HFFc6 (cell line): ENCODE measurements around the gene RPS17. TPM values are rescaled to one million over a fixed set of nuclear protein-coding genes. Genes with fewer than 3 reads are reported as not detected.
"Not testable (repeated sequence)": the region's sequence is repeated elsewhere in the genome, so short reads cannot be mapped to it uniquely, and the experiment has no call there.

Source experiments
- DNase-seq: peaks from one replicate; pipeline ENCODE4 v3.0.0-alpha.2; 2018
- H3K27ac Mint-ChIP-seq: 2 replicates; pipeline ENCODE4 v1.8.0; 2020; ENCODE audit warnings: mild to moderate bottlenecking, mixed read lengths
- H3K27me3 Mint-ChIP-seq: 2 replicates; pipeline ENCODE4 v1.8.0; 2021; ENCODE audit warnings: mild to moderate bottlenecking, moderate library complexity, mixed read lengths; ENCODE audit not compliant: insufficient read depth
- H3K36me3 Mint-ChIP-seq: 2 replicates; pipeline ENCODE4 v1.8.0; 2021; ENCODE audit warnings: low read depth, mixed read lengths
- H3K4me1 Mint-ChIP-seq: 2 replicates; pipeline ENCODE4 v1.8.0; 2020; ENCODE audit warnings: low read depth, mixed read lengths
- H3K4me3 Mint-ChIP-seq: 2 replicates; pipeline ENCODE4 v1.8.0; 2020; ENCODE audit warnings: mild to moderate bottlenecking, moderate library complexity, mixed read lengths
- H3K9me3 Mint-ChIP-seq: 2 replicates; pipeline ENCODE4 v1.8.0; 2020; ENCODE audit warnings: mild to moderate bottlenecking, mixed read lengths
- CTCF ChIP-seq: fragments of 200-600 bp; sonication (generic); IDR thresholded peaks from 2 replicates; pipeline ENCODE4 v1.5.0; 2021; ENCODE audit warnings: antibody characterized with exemption, mild to moderate bottlenecking
- total RNA-seq, 6 experiments: library from RNA; stranded (reverse); fragmentation: NEBNext Ultra II Directional; extraction: Animal tissue kit (Norgen Biotek cat#: 25700); gene quantifications; 2 replicates in 1 of 6; 3 replicates in 5 of 6; pipeline ENCODE4 v1.2.3, GENCODE V29; 2021

RPS17 gene
- total RNA-seq, 6 experiments from 2014 or later, result 1,467 to 1,843 (median 1,822) TPM

DNA sequence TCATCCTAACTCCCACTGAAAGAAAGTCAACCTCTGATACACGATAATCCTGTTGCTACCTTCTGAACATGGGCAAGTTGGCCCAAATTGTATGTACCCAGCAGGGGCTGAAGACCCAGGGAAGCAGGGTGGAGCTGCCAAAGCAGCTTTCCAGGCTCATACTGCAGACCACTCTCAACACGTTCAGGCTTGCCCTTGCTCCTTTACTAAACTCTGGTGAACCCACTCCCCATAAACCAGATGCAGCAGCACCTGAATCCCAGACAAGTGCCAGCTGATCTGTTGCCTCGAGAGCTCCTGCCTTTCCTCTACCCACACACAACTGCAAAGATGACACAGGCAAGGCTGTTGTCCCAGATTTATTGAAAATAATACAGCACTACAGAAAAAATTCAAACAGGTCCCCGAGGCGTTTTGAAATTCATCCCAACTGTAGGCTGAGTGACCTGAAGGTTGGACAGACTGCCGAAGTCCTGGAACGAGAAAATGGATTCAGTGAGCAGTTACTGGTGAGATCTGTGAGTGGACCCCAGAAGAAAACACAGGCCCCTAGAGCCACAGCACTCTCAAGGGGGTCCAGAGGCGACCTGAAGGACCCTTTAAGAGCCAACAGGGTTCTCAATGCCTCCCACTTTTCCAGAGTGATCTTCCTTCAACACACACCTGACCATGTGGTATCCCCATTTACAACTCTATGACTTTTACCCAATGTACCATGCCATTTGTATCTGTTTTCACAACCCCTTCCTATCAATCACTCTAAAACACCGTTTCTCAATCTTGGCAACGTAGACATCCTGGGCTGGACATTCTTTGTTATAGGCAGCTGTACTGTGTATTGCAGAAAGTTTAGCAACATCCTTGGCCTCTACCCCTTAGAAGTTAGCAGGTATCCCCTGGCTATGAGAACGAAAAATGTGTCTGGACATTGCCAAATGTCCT lies 3.6 kb downstream of the RPS17 start:
- Mint-ChIP-seq H3K4me1 (peaks cover 38% of the 10 kb centered on the region), H3K9me3 (no peaks in the 10 kb centered on the region), H3K4me3 (peak overlapping the region; percentile 45), H3K36me3 (peaks cover 68% of the 10 kb centered on the region), H3K27me3 (peaks cover 12% of the 10 kb centered on the region), H3K27ac (peak overlapping the region; percentile 65)
- DNase-seq, result no peak
- TF ChIP-seq CTCF, result no peak

DNA sequence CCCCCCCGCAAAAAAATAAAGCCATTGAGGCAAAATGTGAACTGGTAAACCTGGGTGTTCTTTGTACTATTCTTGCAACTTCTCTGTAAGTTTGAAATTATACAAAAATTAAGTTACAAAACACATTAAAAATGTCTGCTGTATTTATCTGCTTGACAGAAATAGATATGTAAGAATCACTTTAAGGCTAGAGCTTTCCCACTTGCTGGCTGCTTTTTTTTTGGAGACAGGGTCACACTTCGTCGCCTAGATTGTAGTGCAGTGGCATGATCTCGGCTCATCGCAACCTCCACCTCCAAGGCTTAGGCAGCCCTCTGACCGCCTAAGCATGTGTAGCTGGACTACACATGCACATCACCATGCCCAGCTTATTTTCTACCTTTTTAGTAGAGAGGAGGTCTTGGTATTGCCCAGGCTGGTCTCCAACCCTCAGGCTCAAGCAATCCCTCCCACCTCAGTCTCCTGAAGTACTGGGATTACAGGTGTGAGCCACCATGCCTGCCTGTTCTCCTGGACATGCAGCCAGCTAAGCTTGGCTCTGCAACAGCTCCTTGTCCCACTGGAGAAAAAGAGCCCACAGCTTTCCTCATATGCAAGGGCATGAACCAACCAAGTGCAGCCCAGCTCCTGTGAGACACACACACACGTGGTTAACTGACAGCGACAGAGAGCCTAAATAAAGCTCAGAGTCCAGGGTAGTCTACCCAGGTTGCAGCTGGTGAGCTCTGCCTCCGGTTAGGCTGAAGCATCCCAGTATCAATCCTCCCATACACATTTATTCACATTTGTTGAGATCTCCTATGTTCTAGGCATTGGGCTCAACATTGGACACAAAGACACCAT lies 4.5 kb downstream of the RPS17 start:
- no peak overlapping the region for H3K4me3 Mint-ChIP-seq
- TF ChIP-seq CTCF, result no peak
- H3K27ac Mint-ChIP-seq, result peak overlapping the region; percentile 65
- peaks cover 12% of the 10 kb centered on the region for H3K27me3 Mint-ChIP-seq
- H3K9me3 Mint-ChIP-seq, result no peaks in the 10 kb centered on the region
- H3K4me1 Mint-ChIP-seq, result peaks cover 35% of the 10 kb centered on the region
- peaks cover 62% of the 10 kb centered on the region for H3K36me3 Mint-ChIP-seq
- DNase-seq, result no peak

- H3K36me3 Mint-ChIP-seq, result peaks cover 60% of the 10 kb centered on the region
- not testable (repeated sequence) for H3K9me3 Mint-ChIP-seq, DNase-seq, H3K4me3 Mint-ChIP-seq, H3K27ac Mint-ChIP-seq
- H3K27me3 Mint-ChIP-seq, result peaks cover 10% of the 10 kb centered on the region
- peaks cover 39% of the 10 kb centered on the region for H3K4me1 Mint-ChIP-seq
Measured at GRCh38 chr15:82535151-82535550, 5.1 kb downstream of the RPS17 start.

DNA sequence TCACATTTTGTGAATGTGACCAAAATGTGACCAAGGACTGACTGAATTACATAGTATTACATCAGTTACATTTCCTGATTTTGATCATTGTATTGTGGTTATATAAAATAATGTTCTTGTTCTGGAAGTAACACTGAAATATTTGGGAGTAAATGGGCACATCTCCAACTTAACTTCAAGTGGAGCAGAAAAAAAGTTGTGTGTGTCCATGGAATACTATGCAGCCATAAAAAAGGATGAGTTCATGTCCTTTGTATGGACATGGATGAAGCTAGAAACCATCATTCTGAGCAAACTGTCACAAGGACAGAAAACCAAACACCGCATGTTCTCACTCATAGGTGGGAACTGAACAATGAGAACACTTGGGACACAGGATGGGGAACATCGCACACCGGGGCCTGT lies 5.8 kb downstream of the RPS17 start:
- not testable (repeated sequence) for H3K27ac Mint-ChIP-seq, H3K9me3 Mint-ChIP-seq, H3K27me3 Mint-ChIP-seq, DNase-seq, H3K4me3 Mint-ChIP-seq
- H3K4me1 Mint-ChIP-seq, result peaks cover 39% of the 10 kb centered on the region
- peaks cover 53% of the 10 kb centered on the region for H3K36me3 Mint-ChIP-seq

- Mint-ChIP-seq H3K4me1 (peaks cover 33% of the 10 kb centered on the region), H3K4me3 (no peak overlapping the region), H3K36me3 (peaks cover 47% of the 10 kb centered on the region), H3K9me3 (no peaks in the 10 kb centered on the region), H3K27ac (peak overlapping the region; percentile 44; the same call in 1 of the 2 replicates), H3K27me3 (peaks cover 2% of the 10 kb centered on the region; the same call in 1 of the 2 replicates)
- no peak for DNase-seq
- no peak for TF ChIP-seq CTCF
Measured at GRCh38 chr15:82533801-82534200, 6.5 kb downstream of the RPS17 start.

GRCh38 chr15:82532991-82533481 lies 7.2 kb downstream of the RPS17 start:
- no peak for DNase-seq
- H3K27ac Mint-ChIP-seq, result no peak overlapping the region
- peaks cover 2% of the 10 kb centered on the region; the same call in 1 of the 2 replicates for H3K27me3 Mint-ChIP-seq
- H3K9me3 Mint-ChIP-seq, result no peaks in the 10 kb centered on the region
- no peak overlapping the region for H3K4me3 Mint-ChIP-seq
- no peak for TF ChIP-seq CTCF
- peaks cover 42% of the 10 kb centered on the region for H3K36me3 Mint-ChIP-seq
- peaks cover 25% of the 10 kb centered on the region for H3K4me1 Mint-ChIP-seq
